DMS79 treated with DMSO at 0.1 percent for 48 hours (cell line): ENCODE measurements around the gene DHRS7B.
"Not testable (repeated sequence)": the region's sequence is repeated elsewhere in the genome, so short reads cannot be mapped to it uniquely, and the experiment has no call there.

Experiments
- DNase-seq: peaks from one replicate; lab custom pipeline; 2025; lab: John Stamatoyannopoulos, UW

The DHRS7B gene

DNA sequence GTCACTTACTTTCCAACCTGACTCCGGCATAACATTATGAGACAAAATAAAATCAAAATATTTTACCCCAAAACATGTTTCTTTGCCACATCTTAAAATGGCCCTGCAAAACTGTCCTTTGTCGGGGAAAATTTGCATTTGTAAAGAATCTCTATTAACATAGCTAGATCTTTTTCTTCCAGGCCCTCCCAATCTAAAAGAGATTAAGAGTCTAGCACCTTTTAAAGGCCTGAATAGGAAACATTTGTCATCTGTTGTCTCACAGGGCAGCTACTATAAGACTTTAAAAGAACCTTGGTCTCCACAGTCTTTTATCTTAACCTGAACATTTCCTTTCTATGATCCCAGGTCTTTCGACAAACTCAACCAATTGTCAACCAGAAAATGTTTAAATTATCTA is 18.1 kb upstream of the DHRS7B start:
- no peak for DNase-seq

DNA sequence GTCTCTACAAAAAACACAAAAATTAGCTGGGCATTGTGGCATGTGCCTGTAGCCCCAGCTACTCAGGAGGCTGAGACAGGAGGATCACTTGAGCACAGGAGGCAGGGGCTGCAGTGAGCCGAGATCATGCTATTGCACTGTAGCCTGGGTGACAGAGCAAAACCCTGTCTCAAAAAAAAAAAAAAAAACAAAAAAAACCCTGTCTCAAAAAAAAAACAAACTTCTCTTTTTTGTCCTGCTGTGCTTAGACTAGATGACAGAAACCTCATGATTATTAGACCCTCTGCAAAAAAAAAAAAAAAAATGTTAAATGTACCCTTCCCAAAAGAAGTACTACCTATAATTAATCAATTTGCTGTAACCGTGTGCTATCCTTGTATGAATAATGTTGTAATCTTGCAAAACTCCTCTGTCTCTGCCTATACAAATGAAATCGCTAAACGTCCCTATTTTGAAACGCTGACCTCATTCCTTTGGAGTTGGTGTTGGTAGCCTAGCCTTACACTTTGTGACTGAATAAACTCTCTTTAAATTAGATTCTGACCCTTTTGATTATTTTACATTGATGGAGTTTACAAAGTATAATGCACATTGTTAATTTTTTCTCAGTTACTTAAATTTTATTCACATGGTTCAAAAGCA is 13.6 kb upstream of the DHRS7B start:
- no peak for DNase-seq

DNA sequence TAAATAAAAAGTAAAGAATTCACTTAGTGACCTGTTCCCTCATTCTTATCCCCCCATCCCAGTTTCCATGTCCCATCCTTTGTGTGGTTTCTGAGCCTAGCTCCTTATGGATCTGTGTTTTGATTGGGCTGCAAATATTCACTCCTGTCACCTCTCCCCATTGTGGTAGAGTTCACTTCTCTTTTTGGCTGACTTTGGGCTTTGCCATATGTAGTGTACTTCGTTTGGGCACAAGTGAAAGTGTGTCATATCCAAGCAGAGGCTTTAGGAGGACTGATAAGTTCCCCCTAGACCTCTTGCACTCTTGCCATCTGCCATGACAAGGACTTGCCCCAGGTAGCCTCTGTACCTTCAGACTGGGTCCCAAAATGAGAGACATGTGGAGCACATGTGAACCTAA is 13.0 kb upstream of the DHRS7B start:
- DNase-seq, result no peak

DNA sequence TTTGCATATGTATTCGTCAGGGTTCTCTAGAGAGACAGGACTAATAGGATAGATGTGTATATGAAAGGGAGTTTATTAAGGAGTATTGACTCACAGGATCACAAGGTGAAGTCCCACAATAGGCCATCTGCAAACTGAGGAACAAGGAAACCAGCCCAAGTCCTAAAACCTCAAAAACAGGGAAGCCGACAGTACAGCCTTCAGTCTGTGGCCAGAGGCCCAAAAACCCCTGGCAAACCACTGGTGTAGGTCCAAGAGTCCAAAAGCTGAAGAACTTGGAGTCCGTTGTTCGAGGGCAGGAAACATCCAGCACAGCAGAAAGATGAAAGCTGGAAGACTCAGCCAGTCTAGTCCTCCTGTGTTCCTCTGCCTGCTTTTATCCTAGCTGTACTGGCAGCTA is 12.0 kb upstream of the DHRS7B start:
- DNase-seq, result not testable (repeated sequence)

- peak; percentile 51 for DNase-seq
Measured at GRCh38 chr17:21119247-21119918, 7.4 kb upstream of the DHRS7B start.

DNA sequence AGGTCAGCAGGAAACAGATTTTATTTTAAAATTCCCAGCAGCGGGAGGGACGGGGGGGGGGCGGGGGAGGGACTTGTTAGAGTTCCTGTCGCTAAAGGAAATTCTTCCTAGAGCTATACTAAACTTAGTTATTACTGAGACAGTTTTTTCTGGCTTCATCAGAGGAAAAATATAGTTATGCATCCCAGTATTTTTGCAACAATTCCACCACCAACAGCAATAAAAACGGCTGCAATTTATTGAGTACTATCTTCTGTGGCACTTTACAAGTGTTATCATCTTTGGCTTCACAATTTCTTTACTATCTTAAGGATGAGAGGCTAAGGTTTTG is 6.9 kb upstream of the DHRS7B start:
- no peak for DNase-seq

GRCh38 chr17:21124086-21124485 is 2.7 kb upstream of the DHRS7B start:
- DNase-seq, result no peak

GRCh38 chr17:21124517-21124916 is 2.2 kb upstream of the DHRS7B start:
- DNase-seq, result not testable (repeated sequence)

DNA sequence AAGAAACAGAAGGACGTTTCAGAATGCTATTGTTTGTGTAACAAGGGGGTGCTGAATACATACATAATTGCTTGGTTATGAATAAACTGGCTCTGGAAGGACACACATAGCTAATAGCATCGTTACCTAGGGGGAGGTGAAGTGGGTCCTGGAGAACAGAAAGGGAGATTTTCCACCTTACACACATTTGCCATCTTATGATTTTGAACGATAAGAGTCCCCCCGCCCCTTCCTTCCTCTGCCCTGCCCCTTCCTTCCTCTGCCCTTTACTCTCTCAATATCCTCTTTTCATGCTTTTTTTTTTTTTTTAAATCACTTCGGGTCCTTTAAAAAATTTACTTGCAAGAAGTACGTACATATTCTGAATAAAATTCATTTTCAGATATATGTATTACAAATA is 902 bp upstream of the DHRS7B start:
- no peak for DNase-seq

DNA sequence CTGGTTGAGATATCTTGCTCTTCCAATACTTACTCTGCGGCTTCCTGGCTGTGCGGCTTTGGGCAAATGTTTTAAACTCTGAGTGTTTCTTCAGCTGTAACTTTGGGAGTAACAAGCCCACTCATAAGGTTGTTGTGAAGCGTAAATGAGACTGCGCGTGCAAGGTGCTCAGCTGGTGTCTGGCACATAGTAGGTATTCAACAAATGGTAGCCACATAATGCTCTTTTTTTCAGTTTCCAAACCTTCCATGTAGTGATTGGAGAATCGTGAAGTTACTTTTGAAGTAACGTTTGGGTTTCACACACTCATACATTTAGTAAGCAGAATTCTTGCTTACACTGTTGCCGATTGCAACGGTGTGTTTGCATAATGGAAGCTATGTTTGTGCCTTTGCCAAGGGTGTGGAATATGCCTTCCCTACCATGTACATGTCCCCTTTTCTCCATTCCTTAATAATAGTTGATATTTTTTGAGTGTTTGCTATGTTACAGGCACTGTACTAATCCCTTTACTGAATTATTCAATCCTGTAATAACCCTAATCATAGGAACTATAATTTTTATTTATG is 829 bp downstream of the DHRS7B start:
- no peak for DNase-seq

GRCh38 chr17:21129023-21129681 is 2.4 kb downstream of the DHRS7B start:
- DNase-seq, result no peak

DNA sequence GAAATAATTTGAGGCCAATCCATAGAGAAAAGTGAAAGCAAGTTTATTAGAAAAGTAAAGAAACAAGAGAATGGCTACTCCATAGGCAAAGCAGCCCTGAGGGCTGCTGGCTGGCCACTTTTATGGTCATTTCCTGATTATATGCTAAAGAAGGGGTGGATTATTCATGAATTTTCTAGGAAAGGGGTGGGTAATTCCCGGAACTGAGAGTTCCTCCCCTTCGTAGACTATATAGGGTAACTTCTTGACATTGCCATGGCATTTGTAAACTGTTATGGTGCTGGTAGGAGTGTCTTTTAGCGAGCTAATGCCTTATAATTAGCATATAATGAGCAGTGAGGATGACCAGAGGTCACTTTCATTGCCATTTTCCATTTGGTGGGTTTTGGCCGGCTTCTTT is 4.4 kb downstream of the DHRS7B start:
- DNase-seq, result no peak

GRCh38 chr17:21132428-21132827 is 5.7 kb downstream of the DHRS7B start:
- DNase-seq, result no peak

GRCh38 chr17:21134559-21134958 is 7.8 kb downstream of the DHRS7B start:
- no peak for DNase-seq

DNA sequence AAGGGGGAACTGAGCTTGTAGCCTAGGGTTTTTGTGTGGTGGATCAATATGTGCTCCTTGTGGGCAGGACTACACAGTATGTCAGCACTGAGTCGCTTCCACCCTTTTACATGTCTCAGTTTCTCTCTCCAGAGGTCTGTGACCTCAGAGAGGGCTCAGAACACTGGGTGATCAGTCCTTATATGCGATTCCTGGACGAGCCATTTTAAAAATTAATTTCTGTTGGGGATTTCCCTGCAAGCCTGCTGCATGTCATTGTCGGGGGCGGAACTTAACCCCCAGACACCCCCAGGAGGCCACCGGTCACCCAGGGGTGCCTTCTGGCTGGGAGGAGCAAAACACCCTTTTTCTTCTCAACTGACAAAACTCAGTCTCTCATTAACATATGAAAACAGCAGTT is 14.1 kb downstream of the DHRS7B start:
- DNase-seq, result no peak

DNA sequence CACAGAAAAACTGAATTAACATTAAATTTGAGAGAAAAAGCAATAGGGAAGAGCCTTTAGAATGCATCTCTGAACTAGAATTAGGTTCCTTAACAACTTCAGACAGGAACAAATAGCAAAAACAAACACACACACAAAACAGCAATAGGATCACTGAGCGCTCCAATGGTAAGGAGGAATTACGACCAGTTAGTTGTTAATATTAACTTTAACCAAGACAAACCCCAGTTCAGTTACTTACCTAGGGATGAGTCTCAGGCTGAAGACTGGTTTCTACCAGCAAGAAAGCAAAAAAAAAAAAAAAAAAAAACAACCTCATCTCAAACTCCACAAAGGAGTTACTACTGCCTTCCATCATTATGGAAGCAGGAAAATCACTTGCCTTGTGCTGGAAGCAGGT is 14.6 kb downstream of the DHRS7B start:
- DNase-seq, result no peak

GRCh38 chr17:21142065-21142464 is 15.3 kb downstream of the DHRS7B start:
- DNase-seq, result not testable (repeated sequence)

- no peak for DNase-seq
Measured at GRCh38 chr17:21143695-21144094, 16.9 kb downstream of the DHRS7B start.

- DNase-seq, result not testable (repeated sequence)
Measured at GRCh38 chr17:21144299-21144698, 17.5 kb downstream of the DHRS7B start.

- DNase-seq, result no peak
Measured at GRCh38 chr17:21146362-21147015, 19.7 kb downstream of the DHRS7B start.

DNA sequence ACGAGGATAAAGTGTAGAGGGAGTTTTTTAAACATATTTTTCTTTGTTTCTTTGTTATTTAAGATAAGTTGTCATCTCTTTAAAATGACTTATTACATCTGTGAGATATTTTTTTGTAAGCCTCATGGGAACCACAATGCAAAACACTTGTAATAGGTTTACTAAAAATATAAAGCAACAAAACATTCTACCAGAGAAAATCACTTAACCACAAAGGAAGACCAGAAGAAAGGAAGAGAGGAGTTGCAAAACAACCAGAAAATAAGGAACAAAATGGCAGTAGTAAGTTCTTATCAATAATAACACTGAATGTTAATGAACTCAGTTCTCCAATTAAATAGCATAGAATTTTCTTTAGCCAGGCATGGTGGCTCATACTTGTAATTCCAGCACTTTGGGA is 22.9 kb downstream of the DHRS7B start:
- DNase-seq, result no peak

DNA sequence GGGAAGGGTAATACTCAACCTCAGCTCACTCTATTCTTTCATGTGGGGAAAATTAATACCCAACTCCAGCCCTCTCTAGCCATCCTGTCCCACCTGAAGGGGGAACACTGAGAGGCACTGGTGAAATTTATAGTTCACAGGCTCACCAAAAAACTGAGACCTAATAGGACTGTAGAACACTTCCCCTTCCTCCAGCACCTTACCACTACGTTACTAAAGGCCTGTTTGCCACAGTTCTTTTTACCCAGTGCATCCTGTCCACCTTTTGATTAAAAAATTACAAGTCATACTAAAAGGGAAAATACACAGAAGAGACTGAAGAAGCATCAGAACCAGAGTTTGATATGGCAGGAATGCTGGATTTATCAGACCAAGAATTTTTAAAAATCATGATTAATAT is 26.0 kb downstream of the DHRS7B start:
- DNase-seq, result no peak
